ENCODE results near the gene C9orf57.

DNA sequence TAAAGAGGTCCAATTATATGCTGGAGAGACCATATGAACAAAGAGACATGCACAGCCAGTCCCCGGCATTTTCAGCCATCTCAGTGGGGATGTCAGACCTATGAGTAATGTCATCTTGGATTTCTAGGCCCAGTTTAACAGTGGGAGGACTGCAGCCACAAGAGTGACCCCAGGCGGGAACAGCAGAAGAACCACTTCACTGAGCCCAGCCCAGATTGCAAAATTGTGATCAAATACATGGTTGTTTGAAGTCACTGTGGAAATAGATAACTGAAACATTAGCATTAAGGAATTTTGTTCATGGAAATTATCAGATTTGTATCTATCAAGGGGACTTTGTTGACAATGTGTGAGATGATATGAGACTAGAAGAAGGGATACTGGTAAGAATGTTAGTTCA, 42.1 kb upstream of the C9orf57 start:
- TF ChIP-seq, protein P1, sequence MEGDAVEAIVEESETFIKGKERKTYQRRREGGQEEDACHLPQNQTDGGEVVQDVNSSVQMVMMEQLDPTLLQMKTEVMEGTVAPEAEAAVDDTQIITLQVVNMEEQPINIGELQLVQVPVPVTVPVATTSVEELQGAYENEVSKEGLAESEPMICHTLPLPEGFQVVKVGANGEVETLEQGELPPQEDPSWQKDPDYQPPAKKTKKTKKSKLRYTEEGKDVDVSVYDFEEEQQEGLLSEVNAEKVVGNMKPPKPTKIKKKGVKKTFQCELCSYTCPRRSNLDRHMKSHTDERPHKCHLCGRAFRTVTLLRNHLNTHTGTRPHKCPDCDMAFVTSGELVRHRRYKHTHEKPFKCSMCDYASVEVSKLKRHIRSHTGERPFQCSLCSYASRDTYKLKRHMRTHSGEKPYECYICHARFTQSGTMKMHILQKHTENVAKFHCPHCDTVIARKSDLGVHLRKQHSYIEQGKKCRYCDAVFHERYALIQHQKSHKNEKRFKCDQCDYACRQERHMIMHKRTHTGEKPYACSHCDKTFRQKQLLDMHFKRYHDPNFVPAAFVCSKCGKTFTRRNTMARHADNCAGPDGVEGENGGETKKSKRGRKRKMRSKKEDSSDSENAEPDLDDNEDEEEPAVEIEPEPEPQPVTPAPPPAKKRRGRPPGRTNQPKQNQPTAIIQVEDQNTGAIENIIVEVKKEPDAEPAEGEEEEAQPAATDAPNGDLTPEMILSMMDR (IDR thresholded peaks at IDR 0.05; ENCODE audit: insufficient read depth, low read depth, low read length), result no peak
- no peak for TF ChIP-seq EZH2 (IDR thresholded peaks at IDR 0.05; ENCODE audit: insufficient read depth, low read length)

Measured in astrocyte (in vitro differentiated cells and primary cell).